Adrenal gland (tissue), 12 donors: ENCODE results near the gene BMP6. TPM values are rescaled to one million over a fixed set of nuclear protein-coding genes. Genes with fewer than 3 reads are reported as not detected.

Experiments used
- DNase-seq, 7 donors: peaks; one replicate each; pipeline ENCODE4 v3.0.0-alpha.2; 2019 to 2020
- H3K27ac ChIP-seq, 5 donors: fragments of 200-600 bp; sonication (generic) in 4 of 5; 1 replicate in 3 of 5; 2 replicates in 2 of 5; pipeline versions ENCODE4 v1.5.1 to v1.8.0; 2016 to 2020; ENCODE audit warnings: mild to moderate bottlenecking in 1 of 5
- H3K27me3 ChIP-seq: fragments of 200-600 bp; 2 replicates; pipeline ENCODE4 v1.8.0; 2021
- H3K36me3 ChIP-seq, 2 donors: fragments of 200-600 bp; replicated peaks in 1 of 2; 1 replicate in 1 of 2; 2 replicates in 1 of 2; pipeline versions ENCODE4 v1.5.1 to v1.8.0; 2018 to 2022
- H3K4me1 ChIP-seq, 2 donors: fragments of 200-600 bp; replicated peaks in 1 of 2; 1 replicate in 1 of 2; 2 replicates in 1 of 2; pipeline versions ENCODE4 v1.5.1 to v1.8.0; 2018 to 2021
- H3K4me3 ChIP-seq, 4 donors: fragments of 200-600 bp; sonication (generic) in 3 of 4; one replicate each; pipeline ENCODE4 v1.5.1; 2016 to 2018
- H3K9me3 ChIP-seq, 3 donors: fragments of 200-600 bp; sonication (generic) in 1 of 3; replicated peaks in 1 of 3; 1 replicate in 2 of 3; 2 replicates in 1 of 3; pipeline versions ENCODE4 v1.5.1 to v1.8.0; 2016 to 2021
- CTCF ChIP-seq, 6 experiments: fragments of 450-650 bp in 4 of 6; fragments of 200-600 bp in 2 of 6; sonication (generic) in 1 of 6; IDR thresholded peaks; 1 replicate in 5 of 6; 2 replicates in 1 of 6; pipeline versions ENCODE4 v1.5.1 to v1.8.0; 2016 to 2021; ENCODE audit warnings: antibody characterized with exemption in 6 of 6, mild to moderate bottlenecking in 2 of 6, moderate library complexity in 1 of 6
- POLR2A ChIP-seq, 2 donors: fragments of 450-650 bp; IDR thresholded peaks; one replicate each; pipeline ENCODE4 v1.6.1; 2017; ENCODE audit warnings: antibody characterized with exemption in 2 of 2, mild to moderate bottlenecking in 2 of 2, moderate library complexity in 1 of 2
- WGBS, 4 donors: extraction: QIAGEN DNeasy Blood & Tissue Kit in 2 of 4; methylation state at CpG; one replicate each; pipeline versions ENCODE4 v1.1.5 to v1.1.7; 2013 to 2017; 5-methylcytosine and 5-hydroxymethylcytosine counted together
- intact Hi-C, 2 donors: fragments of 100-400 bp; cut with DNase I; formaldehyde crosslinking; loops; one replicate each; pipeline versions ENCODE4 v1.14.1 to v1.15.0; 2022 to 2023
- polyA plus RNA-seq, 3 donors: library from polyadenylated mRNA; stranded (reverse); fragments of 200-250 nt in 2 of 3; fragments of 350-450 nt in 1 of 3; fragmentation: Illumina TruSeq in 1 of 3; extraction: RNeasy Lipid Tissue Mini Kit (QIAGEN cat#74804) in 1 of 3; gene quantifications; one replicate each; pipeline ENCODE4 v1.2.3, GENCODE V29; 2013 to 2014
- total RNA-seq, 9 donors: library from RNA; depleted of rRNA in 4 of 9; stranded (reverse); fragments of >200 nt in 4 of 9; fragments of 120-200 nt in 1 of 9; fragmentation: NEBNext Ultra II Directional in 1 of 9; extraction: Animal tissue kit (Norgen Biotek cat#: 25700) in 1 of 9; gene quantifications; one replicate each; pipeline versions ENCODE4 v1.1.0 to v1.2.4, GENCODE V29; 2013 to 2023
- donor health status: healthy with polysubstance abuse.
- donor health status: Bipolar disorder and iron deficiency.
- donor health status: DM: yes; HTN: yes; CAD: no.
- donor health status: DM: no; HTN: no; CAD: no.
- donor health status: DM: no; HTN: no; CAD: no.
- donor health status: DM: yes; HTN: yes; CAD: no.

BMP6 gene
- total and polyA plus RNA-seq, 12 donors = 1.4 to 17.0 (median 4.2) TPM

DNA sequence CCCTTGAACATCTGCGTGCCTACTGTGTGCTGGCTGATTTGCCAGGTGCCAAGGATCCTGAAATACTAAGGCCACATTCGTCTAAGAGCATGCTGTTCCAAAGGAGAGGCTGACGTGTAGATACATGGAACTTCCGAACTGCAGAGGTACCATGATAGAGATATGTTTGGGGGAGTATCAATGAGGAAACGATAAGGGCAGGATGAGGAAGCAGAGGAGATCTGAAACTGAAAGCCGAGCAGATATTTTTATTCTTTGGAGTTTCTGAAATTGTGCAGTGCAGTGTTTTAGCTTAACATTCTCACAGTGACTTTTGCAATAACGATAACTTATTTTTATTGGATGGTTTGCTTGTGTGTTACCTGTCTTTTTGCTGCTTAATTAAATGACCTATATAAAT is 24.3 kb downstream of the BMP6 start:
- TF ChIP-seq POLR2A (IDR thresholded peaks at IDR 0.05) (no peak), CTCF (IDR thresholded peaks at IDR 0.05) (no peak)
- no peaks in the 10 kb centered on the region for H3K27me3 ChIP-seq
- no peaks in the 10 kb centered on the region for H3K36me3 ChIP-seq
- DNase-seq = no peak
- no peaks in the 10 kb centered on the region for H3K4me1 ChIP-seq
- no peak overlapping the region for H3K27ac ChIP-seq
- no peak overlapping the region for H3K4me3 ChIP-seq
- intact Hi-C loops = no loop called here
- WGBS, 4 donors = 74 to 83% (median 76%) methylated on average over 7 of the region's 7 CpGs
- no peaks in the 10 kb centered on the region for H3K9me3 ChIP-seq

- intact Hi-C loops = no loop called here
- no peak overlapping the region for H3K4me3 ChIP-seq
- H3K9me3 ChIP-seq = no peaks in the 10 kb centered on the region
- DNase-seq = peak in 2 of 7 donors; percentile 11 to 21
- TF ChIP-seq POLR2A (IDR thresholded peaks at IDR 0.05) = no peak
- TF ChIP-seq CTCF (IDR thresholded peaks at IDR 0.05) = no peak
- WGBS, 4 donors = 53 to 64% (median 55%) methylated on average over 7 of the region's 7 CpGs
- no peak overlapping the region for H3K27ac ChIP-seq
- no peaks in the 10 kb centered on the region for H3K4me1 ChIP-seq
- H3K27me3 ChIP-seq = no peaks in the 10 kb centered on the region
- no peaks in the 10 kb centered on the region for H3K36me3 ChIP-seq
Observed at GRCh38 chr6:7758456-7758855, 32.6 kb downstream of the BMP6 start.

DNA sequence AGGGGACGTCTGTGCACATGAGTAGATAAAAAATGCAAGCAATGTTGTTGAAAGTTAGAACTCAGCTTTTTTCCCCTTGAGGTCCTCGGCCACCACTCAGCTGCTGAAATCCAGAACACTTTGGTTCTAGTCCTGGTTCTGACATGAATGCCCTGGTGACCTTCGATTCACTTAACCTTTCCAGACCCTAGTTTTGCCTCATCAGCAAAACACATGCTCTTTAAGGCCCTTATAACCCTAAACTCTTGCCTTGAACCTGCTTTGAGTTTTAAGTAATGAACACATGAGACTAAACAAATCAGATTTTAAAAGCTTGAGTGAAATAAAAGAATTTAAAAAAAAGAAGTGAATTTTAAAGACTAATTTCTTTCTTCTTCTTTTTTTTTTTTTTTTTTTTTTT is 33.4 kb downstream of the BMP6 start:
- no peaks in the 10 kb centered on the region for H3K4me1 ChIP-seq
- no peaks in the 10 kb centered on the region for H3K36me3 ChIP-seq
- H3K27ac ChIP-seq = no peak overlapping the region
- DNase-seq = no peak
- WGBS, 4 donors = 74 to 89% (median 82%) methylated on average over 3 of the region's 3 CpGs
- intact Hi-C loops = no loop called here
- no peaks in the 10 kb centered on the region for H3K9me3 ChIP-seq
- H3K27me3 ChIP-seq = no peaks in the 10 kb centered on the region
- H3K4me3 ChIP-seq = no peak overlapping the region
- no peak for TF ChIP-seq CTCF (IDR thresholded peaks at IDR 0.05)
- no peak for TF ChIP-seq POLR2A (IDR thresholded peaks at IDR 0.05)

DNA sequence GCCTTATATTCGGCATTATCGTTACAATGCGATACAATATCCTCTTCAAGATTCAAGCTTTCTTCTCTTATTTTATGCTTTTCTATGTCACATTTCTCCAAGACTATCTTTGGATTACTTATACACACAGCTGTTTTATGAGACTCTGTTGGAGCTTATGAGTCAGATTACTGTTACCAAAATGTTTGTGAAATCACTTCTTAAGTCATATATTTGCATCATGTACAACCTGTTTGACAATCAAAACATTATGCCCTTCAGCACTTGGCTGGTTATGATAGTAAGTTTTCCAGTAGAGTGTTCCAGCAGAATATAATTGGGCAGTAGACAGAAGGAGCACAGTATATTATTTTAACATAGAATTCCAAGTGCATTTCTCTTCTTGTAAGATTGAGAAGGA is 35.2 kb downstream of the BMP6 start:
- WGBS, 4 donors = 95 to 97% (median 96%) methylated on average over 3 of the region's 3 CpGs
- intact Hi-C loops = no loop called here

GRCh38 chr6:7762760-7763159 is 36.9 kb downstream of the BMP6 start:
- H3K4me3 ChIP-seq = no peak overlapping the region
- TF ChIP-seq CTCF (IDR thresholded peaks at IDR 0.05) (no peak), POLR2A (IDR thresholded peaks at IDR 0.05) (no peak)
- no peaks in the 10 kb centered on the region for H3K4me1 ChIP-seq
- H3K27me3 ChIP-seq = no peaks in the 10 kb centered on the region
- H3K27ac ChIP-seq = no peak overlapping the region
- no peak for DNase-seq
- H3K9me3 ChIP-seq = no peaks in the 10 kb centered on the region
- 86 to 92% (median 90%) methylated on average over 12 of the region's 12 CpGs for WGBS, 4 donors
- intact Hi-C loops = no loop called here
- no peaks in the 10 kb centered on the region for H3K36me3 ChIP-seq

More for the DNA sequence above, 35.2 kb downstream of the BMP6 start:
- Histone ChIP-seq H3K4me1 (no peaks in the 10 kb centered on the region), H3K27ac (no peak overlapping the region), H3K4me3 (no peak overlapping the region), H3K9me3 (no peaks in the 10 kb centered on the region), H3K27me3 (no peaks in the 10 kb centered on the region), H3K36me3 (no peaks in the 10 kb centered on the region)
- TF ChIP-seq POLR2A (IDR thresholded peaks at IDR 0.05) = no peak
- DNase-seq = no peak
